Stimulated activated CD8-positive, alpha-beta memory T cell treated with anti-CD3 and anti-CD28 coated beads, Interleukin-7, amount 100 ng/mL, for 48 hours (primary cell): ENCODE data around the gene CISD1.

ENCODE experiments used
- DNase-seq, 2 donors: peaks; one replicate each; pipeline ENCODE4 v3.0.0-alpha.2; 2020; ENCODE audit warnings: low read depth in 1 of 2; ENCODE audit errors: extremely low read depth in 1 of 2

Gene CISD1

GRCh38 chr10:58264780-58265179, 4.2 kb upstream of the CISD1 start:
- no peak for DNase-seq

GRCh38 chr10:58265249-58265648, 3.7 kb upstream of the CISD1 start:
- DNase-seq = no peak

DNA sequence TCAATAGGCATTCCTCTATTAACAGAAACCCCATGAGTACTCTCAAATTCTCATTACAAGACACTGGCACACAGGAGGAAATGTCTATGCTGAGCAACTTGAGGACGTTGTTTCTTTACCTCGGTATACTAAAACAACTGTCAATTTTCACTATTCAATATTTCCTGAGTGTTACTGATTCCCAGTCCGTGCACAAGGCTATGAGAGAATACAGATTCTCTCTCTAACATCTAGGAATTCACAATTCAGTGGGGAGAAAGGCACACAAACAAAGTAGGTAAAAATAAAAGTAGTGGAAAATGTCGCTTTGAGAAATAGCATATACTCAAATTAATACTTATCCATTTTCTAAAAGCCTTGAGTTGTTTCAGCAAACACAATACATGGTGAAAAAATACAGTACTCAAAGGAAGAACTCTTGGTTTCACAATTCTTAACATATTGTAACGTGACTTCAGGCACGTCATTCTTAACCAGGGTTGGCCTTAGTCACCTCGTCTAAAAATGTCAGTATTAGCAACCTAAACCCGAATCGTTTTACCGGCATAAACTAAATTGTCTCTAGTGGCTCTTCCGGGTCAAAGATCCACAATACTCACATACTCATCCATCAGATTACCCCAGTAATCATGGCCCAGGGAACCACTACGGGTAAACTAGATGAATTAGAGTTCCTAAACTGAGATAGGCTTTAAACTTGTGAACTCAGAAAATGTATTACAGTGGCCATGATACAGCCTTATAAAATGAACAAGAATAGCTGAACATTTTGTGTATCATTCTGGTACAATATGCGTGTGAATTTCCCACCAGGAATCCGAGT, 2.7 kb upstream of the CISD1 start:
- no peak for DNase-seq

- no peak for DNase-seq
Observed at GRCh38 chr10:58266826-58267712, 1.9 kb upstream of the CISD1 start.

- DNase-seq = peak; percentile 91 to 93
Observed at GRCh38 chr10:58267713-58268453, 1.1 kb upstream of the CISD1 start, which contains the start of gene IPMK. IPMK (minus strand) TSS chr10:58267894; CDS start chr10:58267611, 283 bp downstream.

- no peak for DNase-seq
Observed at GRCh38 chr10:58268454-58268945, 462 bp upstream of the CISD1 start.

DNA sequence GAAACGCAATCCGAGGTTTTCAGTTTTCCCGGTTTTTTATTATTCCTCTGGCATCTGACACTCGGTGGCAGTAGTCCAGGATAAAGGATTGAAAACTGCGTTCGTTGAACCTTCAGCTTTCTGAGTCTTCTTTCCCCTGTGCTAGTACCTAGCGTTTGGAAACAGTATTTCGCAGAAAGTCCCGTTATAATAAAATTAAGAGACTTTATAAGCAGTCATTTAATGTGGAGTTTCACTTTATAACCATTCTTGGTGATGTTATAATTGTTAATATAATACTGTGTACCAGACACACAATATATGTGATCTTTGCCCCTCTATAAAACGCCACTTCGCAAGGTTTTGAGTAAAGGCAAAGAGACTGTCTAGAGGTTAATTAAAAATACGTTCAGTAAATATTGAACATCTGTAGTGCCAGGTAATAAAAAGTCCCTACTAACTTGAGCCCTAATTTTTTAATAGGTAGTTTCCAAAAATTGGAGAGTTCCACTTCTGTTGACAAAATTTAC, 874 bp downstream of the CISD1 start:
- DNase-seq = no peak

DNA sequence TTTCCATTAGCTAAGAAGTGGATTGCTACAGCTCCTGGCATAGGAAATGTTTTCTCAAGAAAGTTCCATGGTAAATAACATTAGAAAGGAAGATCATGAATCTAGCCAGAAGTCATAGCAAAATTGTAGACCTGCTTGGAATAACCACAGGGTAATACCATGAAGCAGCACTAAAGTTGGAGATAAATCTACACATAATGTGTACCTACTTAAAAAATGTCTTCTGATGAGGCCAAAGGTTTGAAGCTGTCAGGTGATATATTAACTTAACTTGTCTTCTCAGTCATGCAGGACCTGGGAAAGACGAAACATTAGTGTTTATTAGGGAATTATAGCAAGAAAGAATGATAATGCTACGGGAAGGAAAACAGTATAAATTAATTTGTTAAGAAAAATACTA, 6.3 kb downstream of the CISD1 start:
- no peak for DNase-seq

- DNase-seq = no peak
Observed at GRCh38 chr10:58275908-58276307, 6.9 kb downstream of the CISD1 start.

DNA sequence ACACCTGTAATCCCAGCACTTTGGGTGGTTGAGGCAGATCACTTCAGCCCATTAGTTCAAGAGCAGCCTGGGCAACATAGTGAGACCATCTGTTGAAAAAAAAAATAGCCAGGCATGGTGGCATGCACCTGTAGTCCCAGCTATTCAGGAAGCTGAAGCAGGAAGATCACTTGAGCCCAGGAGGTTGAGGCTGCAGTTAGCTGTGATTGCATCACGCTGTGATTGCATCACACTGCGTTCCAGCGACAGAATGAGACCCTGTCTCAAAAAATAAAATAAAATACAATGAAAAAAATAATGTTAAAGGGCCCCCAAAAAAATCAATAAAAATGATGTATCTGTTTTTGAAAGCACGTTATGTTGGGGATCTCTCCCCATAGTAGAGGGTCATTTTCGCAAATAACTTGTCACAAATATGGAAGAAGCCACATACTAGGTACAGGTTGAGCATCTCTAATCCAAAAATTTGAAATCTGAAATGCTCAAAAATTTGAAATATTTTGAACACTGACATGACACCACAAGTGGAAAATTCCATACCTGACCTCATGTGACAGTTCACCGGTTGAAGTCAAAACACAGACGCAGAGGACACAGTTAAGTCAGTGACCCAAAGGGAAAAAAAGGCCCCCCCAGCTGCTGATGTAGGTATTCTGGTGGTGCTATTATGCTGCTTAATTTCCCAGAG, 9.5 kb downstream of the CISD1 start:
- no peak for DNase-seq

DNA sequence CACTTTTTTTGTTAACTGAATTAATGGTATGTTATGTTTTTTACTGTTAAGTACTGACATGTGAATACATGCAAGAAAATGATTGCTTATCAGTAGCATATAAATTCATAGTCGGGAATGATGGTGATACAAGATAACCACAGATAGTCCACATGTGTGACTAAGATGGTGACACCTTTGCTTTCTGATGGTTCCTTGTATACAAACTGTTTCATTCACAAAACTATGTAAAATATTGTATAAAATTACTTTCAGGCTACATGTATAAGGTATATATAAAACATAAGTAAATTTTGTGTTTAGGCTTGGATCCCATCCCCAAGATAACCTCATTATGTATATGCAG, 10.0 kb downstream of the CISD1 start:
- no peak for DNase-seq

DNA sequence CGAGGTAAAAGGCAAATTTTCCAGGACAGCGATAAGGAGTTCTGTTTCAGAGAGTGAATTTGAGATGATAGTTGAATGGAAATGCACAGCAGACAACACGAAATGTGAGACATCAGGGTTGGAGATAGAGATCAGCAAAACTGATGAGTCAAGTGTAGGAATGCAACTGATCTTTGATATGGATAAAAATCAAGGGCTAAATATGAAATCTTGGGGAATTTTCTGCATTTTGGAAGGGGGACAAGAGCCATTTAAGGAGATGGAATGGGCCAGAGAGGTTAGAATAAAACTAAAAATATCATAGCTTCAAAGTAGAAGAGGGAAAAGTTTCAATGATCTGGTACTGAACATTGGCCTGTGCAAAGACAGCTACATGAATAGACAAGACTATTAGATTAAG, 11.5 kb downstream of the CISD1 start:
- DNase-seq = no peak

GRCh38 chr10:58281092-58281752, 12.3 kb downstream of the CISD1 start:
- DNase-seq = no peak

- DNase-seq = no peak
Observed at GRCh38 chr10:58282615-58283014, 13.7 kb downstream of the CISD1 start.

GRCh38 chr10:58291538-58292174, 22.7 kb downstream of the CISD1 start:
- DNase-seq = no peak

DNA sequence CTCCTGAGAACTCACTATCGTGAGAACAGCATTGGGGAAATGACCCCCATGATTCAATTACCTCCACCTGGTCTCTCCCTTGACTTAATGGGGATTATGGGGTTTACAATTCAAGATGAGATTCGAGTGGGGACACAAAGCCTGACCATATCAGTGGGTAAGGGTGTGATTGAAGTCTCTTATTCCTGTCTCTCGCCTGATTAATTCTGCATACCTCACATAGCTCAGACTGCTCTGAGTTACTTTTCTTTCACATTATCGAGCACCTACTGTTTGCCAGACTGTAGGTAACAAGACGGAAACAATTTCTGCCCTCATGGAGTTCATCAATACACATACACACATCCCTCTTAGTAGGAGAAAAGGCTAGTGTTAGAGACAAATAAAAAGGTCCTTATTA, 25.0 kb downstream of the CISD1 start:
- DNase-seq = no peak

DNA sequence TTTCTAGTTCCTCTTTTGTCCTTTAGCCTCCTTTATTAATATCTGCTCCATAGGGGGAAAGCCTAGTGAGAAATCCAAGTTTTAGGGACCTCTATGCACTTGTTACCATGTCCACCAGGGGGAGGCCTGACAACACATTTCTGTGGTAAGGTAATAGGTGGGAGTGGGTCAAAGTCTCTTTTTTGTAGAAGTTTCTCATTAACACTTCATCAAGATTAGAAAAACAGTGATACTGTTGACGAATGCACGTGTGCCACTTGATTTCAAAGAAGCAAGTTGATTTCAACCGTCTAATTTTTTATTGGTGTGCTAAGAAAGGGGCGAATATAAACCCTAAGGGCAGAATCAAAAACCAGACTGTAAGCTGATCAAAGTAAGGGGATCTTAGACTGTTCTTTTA, 30.6 kb downstream of the CISD1 start:
- peak in 1 of 2 donors; percentile 7 for DNase-seq

DNA sequence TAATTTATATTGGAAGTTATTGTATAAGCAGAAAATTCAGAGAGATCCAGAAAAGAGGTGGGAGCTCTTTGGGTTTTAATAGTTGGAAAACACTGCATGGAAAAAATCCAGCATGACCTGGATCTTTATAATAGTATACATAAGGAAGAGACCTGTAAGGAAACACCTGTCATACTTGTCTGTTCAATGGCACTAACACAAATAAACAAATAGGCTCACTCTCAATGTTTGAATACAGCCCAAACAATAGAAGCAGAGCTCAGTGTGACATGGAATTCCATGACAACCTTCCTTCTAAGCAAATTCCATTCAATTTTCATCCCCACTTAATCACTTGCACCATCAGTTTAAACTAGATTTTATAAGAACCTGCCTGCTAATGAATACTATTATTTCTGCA, 31.7 kb downstream of the CISD1 start:
- no peak for DNase-seq

DNA sequence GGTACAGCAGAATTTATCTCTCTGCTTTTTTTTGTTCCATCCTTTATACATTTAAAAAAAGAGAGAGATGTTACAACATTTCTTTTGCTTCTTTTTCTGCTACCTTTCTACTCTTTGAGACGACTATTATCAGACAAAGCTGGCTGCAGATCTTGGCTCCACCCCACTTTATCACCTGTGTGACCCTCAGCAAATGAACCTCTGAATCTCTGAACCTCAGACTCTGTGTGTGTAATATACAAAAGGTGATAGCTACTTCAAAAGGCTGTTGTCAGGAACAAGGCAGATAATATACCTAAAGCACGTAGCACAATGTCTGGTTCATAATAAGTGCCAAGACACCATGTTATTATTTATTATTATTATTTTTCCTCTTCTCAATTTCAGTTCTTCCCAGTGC, 33.3 kb downstream of the CISD1 start:
- no peak for DNase-seq
